ENCODE measurements around the gene LRP1B. TPM values are rescaled to one million over a fixed set of nuclear protein-coding genes. Genes with fewer than 3 reads are reported as not detected.

Gene LRP1B
- total and polyA plus RNA-seq, 2 of the 8 experiments (the other 6 are each of a cell fraction or from before 2014, with no cell fraction given) = 0.03 TPM; not detected in 1

DNA sequence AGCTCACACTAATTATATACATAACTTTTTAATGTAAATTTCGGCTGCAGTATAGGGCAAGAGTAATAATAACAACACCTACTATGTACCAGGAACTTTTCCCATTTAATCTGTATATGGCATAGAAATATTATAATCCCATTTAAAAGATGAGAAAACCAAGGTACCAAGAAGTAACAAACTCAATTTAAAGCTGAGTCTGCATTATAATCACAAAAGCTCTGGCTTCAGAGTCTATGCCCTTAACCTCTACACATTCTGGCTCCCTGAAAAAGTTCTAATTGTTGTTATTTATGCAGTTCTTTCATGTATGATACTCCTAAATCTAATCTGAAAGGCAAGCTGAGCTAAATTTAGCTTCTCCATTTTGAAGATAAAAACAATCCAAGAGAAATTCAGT lies 1675.5 kb downstream of the LRP1B start:
- Histone ChIP-seq H4K91ac (replicated peaks; ENCODE audit: insufficient read length, low read length) (no peak overlapping the region), H4K5ac (ENCODE audit: insufficient read length, low read depth, low read length) (no peak overlapping the region), H2BK120ac (replicated peaks; ENCODE audit: low read depth, low read length) (no peak overlapping the region), H2BK20ac (ENCODE audit: low read length) (no peak overlapping the region), H3K4me2 (ENCODE audit: insufficient read depth in 1 of 2, low read depth in 2 of 2, low read length in 2 of 2) (no peak overlapping the region), H3K4me3 (ENCODE audit: extremely low read depth in 1 of 4, insufficient read depth in 2 of 4, low read depth in 3 of 4, low read length in 4 of 4) (no peak overlapping the region), H3K18ac (ENCODE audit: extremely low read depth, low read length) (no peak overlapping the region), H4K20me1 (replicated peaks in 1 of 2; ENCODE audit: control insufficient read depth in 1 of 2, insufficient read depth in 2 of 2, low read length in 2 of 2) (no peaks in the 10 kb centered on the region), H3K56ac (replicated peaks; ENCODE audit: insufficient read length, low read depth, low read length) (no peak overlapping the region), H3K23ac (ENCODE audit: insufficient read length) (no peak overlapping the region), H3K4ac (replicated peaks; ENCODE audit: insufficient read length, low read depth, low read length) (no peak overlapping the region), H3K79me1 (ENCODE audit: low read depth, low read length) (no peaks in the 10 kb centered on the region), H3K36me3 (ENCODE audit: control insufficient read depth in 2 of 4, insufficient read depth in 4 of 4, low read length in 3 of 4) (no peaks in the 10 kb centered on the region), H3K4me1 (replicated peaks in 1 of 4; ENCODE audit: control insufficient read depth in 3 of 4, insufficient read depth in 4 of 4, low read length in 3 of 4) (no peaks in the 10 kb centered on the region), H2BK15ac (ENCODE audit: low read length) (no peak overlapping the region), H2BK12ac (ENCODE audit: low read depth, low read length) (no peak overlapping the region), H3K9ac (replicated peaks in 1 of 4; ENCODE audit: extremely low read depth in 1 of 4, low read depth in 3 of 4, low read length in 3 of 4) (no peak overlapping the region), H4K8ac (ENCODE audit: extremely low read depth, insufficient read depth, low read length) (no peak overlapping the region), H2AFZ (ENCODE audit: low read length) (no peak overlapping the region), H2BK5ac (ENCODE audit: low read depth, low read length) (no peak overlapping the region), H3K9me3 (ENCODE audit: insufficient read depth in 2 of 2, low read depth in 1 of 2, low read length in 1 of 2) (no peaks in the 10 kb centered on the region), H2AK5ac (ENCODE audit: low read depth, low read length) (no peak overlapping the region), H3K27me3 (replicated peaks in 1 of 4; ENCODE audit: control insufficient read depth in 3 of 4, extremely low read depth in 1 of 4, insufficient read depth in 3 of 4, low read length in 3 of 4) (no peaks in the 10 kb centered on the region), H3K14ac (ENCODE audit: insufficient read length) (no peak overlapping the region), H3K27ac (ENCODE audit: low read depth, low read length) (no peak overlapping the region), H3K23me2 (ENCODE audit: low read depth, low read length) (no peaks in the 10 kb centered on the region), H3K79me2 (ENCODE audit: control insufficient read depth in 1 of 2, insufficient read depth in 2 of 2, low read length in 2 of 2) (no peaks in the 10 kb centered on the region)
- DNase-seq (ENCODE audit: low read depth in 1 of 2, low spot score in 2 of 2) (no peak), FAIRE-seq (no peak)
- ChIA-PET CTCF (ENCODE audit: partially characterized antibody) (interaction anchor here (1.2 kb wide), 1 partner anchor 84 kb away, joined by 3 read pairs; no protein-coding TSS in a partner anchor), POLR2A (ENCODE audit: partially characterized antibody) (no interaction called here)
- WGBS, 2 experiments (ENCODE audit: extremely low coverage in 1 of 2, insufficient coverage in 1 of 2, insufficient read length in 1 of 2, insufficient replicate concordance in 2 of 2, low coverage in 1 of 2, low lambda C conversion rate in 2 of 2, missing lambda C conversion rate in 1 of 2) = 93% methylated on average over 1 of the region's 1 CpG; no CpG with 5 or more reads in 1 of the 2 experiments
- TF ChIP-seq EP300 (IDR thresholded peaks at IDR 0.05; ENCODE audit: borderline replicate concordance in 1 of 2, low read depth in 2 of 2, low read length in 2 of 2) (no peak), MAFK (IDR thresholded peaks at IDR 0.05; ENCODE audit: low read depth, low read length) (peak; percentile 63; the same call in 1 of the 2 replicates)

Data from H1 (cell line).